Loucy (cell line): ENCODE results near the gene CCR4.
A peak's percentile ranks its signal among the peaks of the same experiment; 100 is the strongest.
"Not testable (repeated sequence)": the region's sequence is repeated elsewhere in the genome, so short reads cannot be mapped to it uniquely, and the experiment has no call there.

Experiments used
- H2AFZ ChIP-seq: fragments of 200-600 bp; sonication (generic); 2 replicates; pipeline ENCODE4 v1.6.0; 2016; ENCODE audit warnings: antibody characterized with exemption, mild to moderate bottlenecking, low read length, moderate library complexity
- H3F3A ChIP-seq: fragments of 200-600 bp; 2 replicates; pipeline ENCODE4 v1.6.0; 2016; ENCODE audit warnings: antibody characterized with exemption, low read depth, mild to moderate bottlenecking
- H3K27me3 ChIP-seq: fragments of 200-600 bp; sonication (generic); 2 replicates; pipeline ENCODE4 v1.6.1; 2014; ENCODE audit warnings: low read length, mild to moderate bottlenecking; ENCODE audit not compliant: insufficient read depth, poor library complexity, severe bottlenecking
- H3K36me3 ChIP-seq: fragments of 200-600 bp; sonication (generic); 2 replicates; pipeline ENCODE4 v1.6.1; 2016; ENCODE audit warnings: low read length; ENCODE audit not compliant: insufficient read depth
- H3K4me1 ChIP-seq: fragments of 200-600 bp; sonication (generic); 2 replicates; pipeline ENCODE4 v1.5.1; 2014; ENCODE audit warnings: low read length, mild to moderate bottlenecking; ENCODE audit not compliant: insufficient read depth, poor library complexity, severe bottlenecking
- H3K4me2 ChIP-seq: fragments of 200-600 bp; sonication (generic); 2 replicates; pipeline ENCODE4 v1.6.0; 2014; ENCODE audit warnings: antibody characterized with exemption, low read length, low read depth, mild to moderate bottlenecking; ENCODE audit not compliant: poor library complexity, severe bottlenecking
- H3K4me3 ChIP-seq: fragments of 200-600 bp; sonication (generic); 2 replicates; pipeline ENCODE4 v1.5.1; 2014; ENCODE audit warnings: low read length, mild to moderate bottlenecking, mixed read lengths; ENCODE audit not compliant: poor library complexity, severe bottlenecking
- H3K79me2 ChIP-seq: fragments of 200-600 bp; sonication (generic); 2 replicates; pipeline ENCODE4 v1.6.1; 2014; ENCODE audit warnings: low read length; ENCODE audit not compliant: insufficient read depth
- H3K9ac ChIP-seq: fragments of 200-600 bp; sonication (generic); 2 replicates; pipeline ENCODE4 v1.6.0; 2014; ENCODE audit warnings: mild to moderate bottlenecking, low read depth, low read length, moderate library complexity; ENCODE audit not compliant: poor library complexity, severe bottlenecking
- H3K9me2 ChIP-seq: fragments of 200-600 bp; sonication (generic); replicated peaks from 2 replicates; pipeline ENCODE4 v1.6.1; 2016; ENCODE audit warnings: low read depth, low read length, mixed read lengths
- H3K9me3 ChIP-seq: fragments of 200-600 bp; sonication (generic); 2 replicates; pipeline ENCODE4 v1.6.1; 2014; ENCODE audit warnings: mild to moderate bottlenecking, antibody characterized with exemption, low read length, low read depth; ENCODE audit not compliant: insufficient read depth
- H4K20me1 ChIP-seq: fragments of 200-600 bp; sonication (generic); 2 replicates; pipeline ENCODE4 v1.6.0; 2014; ENCODE audit warnings: antibody characterized with exemption, low read length, mild to moderate bottlenecking; ENCODE audit not compliant: insufficient read depth, poor library complexity, severe bottlenecking
- CTCF ChIP-seq: fragments of 200-600 bp; sonication (generic); conservative IDR thresholded peaks from 2 replicates; pipeline ENCODE4 v1.5.1; 2014; ENCODE audit warnings: mild to moderate bottlenecking, antibody characterized with exemption, low read length
- EZH2phosphoT487 ChIP-seq: fragments of 200-600 bp; IDR thresholded peaks from 2 replicates; pipeline ENCODE4 v1.6.1; 2018; ENCODE audit warnings: antibody characterized with exemption, mild to moderate bottlenecking, moderate library complexity, borderline replicate concordance

The CCR4 gene

GRCh38 chr3:32951410-32951811 is at the start of gene CCR4:
TSS of gene CCR4 (plus strand) at chr3:32951644. CDS start at chr3:32953423, 1,779 bp downstream.
- TF ChIP-seq CTCF = no peak
- TF ChIP-seq EZH2phosphoT487 = no peak
- no peaks in the 10 kb centered on the region for H3K9me2 ChIP-seq
- no peaks in the 10 kb centered on the region for H3K36me3 ChIP-seq
- no peaks in the 10 kb centered on the region for H3K79me2 ChIP-seq
- H3K4me3 ChIP-seq = peak within 1 kb of the TSS; percentile 38
- no peaks in the 10 kb centered on the region for H4K20me1 ChIP-seq
- H3F3A ChIP-seq = no peaks in the 10 kb centered on the region
- no peaks in the 10 kb centered on the region for H3K9me3 ChIP-seq
- peaks cover 33% of the 10 kb centered on the region for H3K4me1 ChIP-seq
- H2AFZ ChIP-seq = peak within 1 kb of the TSS; percentile 47; the same call in 1 of the 2 replicates
- no peaks in the 10 kb centered on the region for H3K27me3 ChIP-seq
- peak within 1 kb of the TSS; percentile 37 for H3K9ac ChIP-seq
- H3K4me2 ChIP-seq = peak within 1 kb of the TSS; percentile 56

DNA sequence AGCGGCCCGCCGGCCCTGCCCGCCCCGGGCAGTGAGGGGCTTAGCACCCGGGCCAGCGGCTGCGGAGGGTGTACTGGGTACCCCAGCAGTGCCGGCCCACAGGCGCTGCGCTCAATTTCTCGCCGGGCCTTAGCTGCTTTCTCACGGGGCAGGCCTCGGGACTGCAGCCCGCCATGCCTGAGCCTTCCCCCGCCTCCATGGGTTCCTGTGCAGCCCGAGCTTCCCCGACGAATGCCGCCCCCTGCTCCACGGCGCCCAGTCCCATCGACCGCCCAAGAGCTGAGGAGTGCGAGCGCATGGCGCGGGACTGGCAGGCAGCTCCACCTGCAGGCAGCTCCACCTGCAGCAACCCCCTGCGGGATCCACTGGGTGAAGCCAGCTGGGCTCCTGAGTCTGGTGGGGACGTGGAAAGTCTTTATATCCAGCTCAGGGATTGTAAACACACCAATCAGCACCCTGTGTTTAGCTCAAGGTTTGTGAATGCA is 48.5 kb upstream of the CCR4 start:
- not testable (repeated sequence) for H3K79me2 ChIP-seq, H4K20me1 ChIP-seq, H3K36me3 ChIP-seq, H3K9ac ChIP-seq, H3K9me3 ChIP-seq, H3K4me3 ChIP-seq, H3K27me3 ChIP-seq, H3F3A ChIP-seq, H3K4me2 ChIP-seq, H2AFZ ChIP-seq, H3K9me2 ChIP-seq
- peaks cover 19% of the 10 kb centered on the region for H3K4me1 ChIP-seq

- Histone ChIP-seq H3K9me2 (no peaks in the 10 kb centered on the region), H3K4me3 (no peak overlapping the region), H3K9me3 (no peaks in the 10 kb centered on the region), H3K4me1 (peaks cover 19% of the 10 kb centered on the region), H3K4me2 (no peak overlapping the region), H3K9ac (no peak overlapping the region), H3K27me3 (no peaks in the 10 kb centered on the region), H4K20me1 (no peaks in the 10 kb centered on the region), H2AFZ (no peak overlapping the region), H3F3A (no peaks in the 10 kb centered on the region), H3K36me3 (no peaks in the 10 kb centered on the region), H3K79me2 (no peaks in the 10 kb centered on the region)
- no peak for TF ChIP-seq EZH2phosphoT487
- TF ChIP-seq CTCF = no peak
These were observed 47.5 kb upstream of the CCR4 start for GRCh38 chr3:32903953-32904352.

GRCh38 chr3:32909999-32910398 is 41.4 kb upstream of the CCR4 start:
- Histone ChIP-seq H3K9ac (no peak overlapping the region), H3K27me3 (no peaks in the 10 kb centered on the region), H3K9me3 (no peaks in the 10 kb centered on the region), H3K4me2 (no peak overlapping the region), H3K36me3 (no peaks in the 10 kb centered on the region), H3F3A (no peaks in the 10 kb centered on the region), H3K9me2 (no peaks in the 10 kb centered on the region), H3K79me2 (no peaks in the 10 kb centered on the region), H4K20me1 (no peaks in the 10 kb centered on the region), H3K4me3 (no peak overlapping the region), H2AFZ (no peak overlapping the region), H3K4me1 (no peaks in the 10 kb centered on the region)
- TF ChIP-seq EZH2phosphoT487 (no peak), CTCF (no peak)
